Gastrocnemius medialis (tissue), 4 donors: ENCODE data around the gene PLXNB3.

ENCODE experiments used
- CTCF ChIP-seq, 5 experiments: fragments of 450-650 bp in 3 of 5; fragments of 200-600 bp in 2 of 5; sonication (generic) in 2 of 5; IDR thresholded peaks in 4 of 5; conservative IDR thresholded peaks in 1 of 5; 1 replicate in 4 of 5; 2 replicates in 1 of 5; pipeline ENCODE4 v1.5.1; 2016 to 2019; ENCODE audit warnings: antibody characterized with exemption in 5 of 5, mild to moderate bottlenecking in 3 of 5, moderate library complexity in 3 of 5
- POLR2A ChIP-seq, 2 donors: fragments of 450-650 bp; IDR thresholded peaks; one replicate each; pipeline ENCODE4 v1.6.1; 2017; ENCODE audit warnings: antibody characterized with exemption in 2 of 2, mild to moderate bottlenecking in 2 of 2, moderate library complexity in 2 of 2

- TF ChIP-seq CTCF (IDR thresholded peaks at IDR 0.05 in 4 of 5, conservative IDR thresholded peaks at IDR 0.05 in 1 of 5): no peak
- no peak for TF ChIP-seq POLR2A (IDR thresholded peaks at IDR 0.05)
These were observed 27.2 kb downstream of the PLXNB3 start for GRCh38 chrX:153791104-153791852.
